Neural cell (in vitro differentiated cells): ENCODE data around the gene CYSRT1. TPM values are rescaled to one million over a fixed set of nuclear protein-coding genes. Genes with fewer than 3 reads are reported as not detected.

Experiments used
- H2AFZ ChIP-seq: fragments of 200-600, 300-800 bp; sonication (generic), shearing (Covaris generic); 2 replicates; pipeline ENCODE4 v1.6.0; 2014; ENCODE audit warnings: low read depth, mild to moderate bottlenecking, antibody characterized with exemption, low read length, moderate library complexity
- H3F3A ChIP-seq: fragments of 200-600 bp; shearing (Covaris generic); 2 replicates; pipeline ENCODE4 v1.6.1; 2016; ENCODE audit warnings: mild to moderate bottlenecking, moderate library complexity, mixed read lengths, antibody characterized with exemption, low read length; ENCODE audit not compliant: insufficient read depth, poor library complexity, severe bottlenecking
- H3K27ac ChIP-seq: fragments of 200-600, 300-800 bp; sonication (generic), shearing (Covaris generic); 2 replicates; pipeline ENCODE4 v1.5.1; 2014; ENCODE audit warnings: mild to moderate bottlenecking, low read length, moderate library complexity
- H3K27me3 ChIP-seq: fragments of 300-800, 200-600 bp; sonication (generic), shearing (Covaris generic); 2 replicates; pipeline ENCODE4 v1.6.0; 2014; ENCODE audit warnings: mild to moderate bottlenecking, low read depth, low read length, moderate library complexity; ENCODE audit not compliant: insufficient read depth
- H3K36me3 ChIP-seq: fragments of 300-800, 200-600 bp; sonication (generic), shearing (Covaris generic); 2 replicates; pipeline ENCODE4 v1.5.1; 2014; ENCODE audit warnings: mild to moderate bottlenecking, antibody characterized with exemption, low read length, moderate library complexity; ENCODE audit not compliant: insufficient read depth
- H3K4me2 ChIP-seq: fragments of 300-800, 200-600 bp; sonication (generic), shearing (Covaris generic); 2 replicates; pipeline ENCODE4 v1.6.0; 2014; ENCODE audit warnings: mild to moderate bottlenecking, low read length
- H3K4me3 ChIP-seq: fragments of 300-800, 200-600 bp; sonication (generic), shearing (Covaris generic); 2 replicates; pipeline ENCODE4 v1.5.1; 2014; ENCODE audit warnings: mild to moderate bottlenecking, low read length, moderate library complexity
- H3K79me2 ChIP-seq: fragments of 200-600 bp; shearing (Covaris generic); replicated peaks from 2 replicates; pipeline ENCODE4 v1.6.0; 2014; ENCODE audit warnings: mild to moderate bottlenecking, low read length, moderate library complexity; ENCODE audit not compliant: insufficient read depth
- H3K9ac ChIP-seq: fragments of 300-800, 200-600 bp; sonication (generic), shearing (Covaris generic); 2 replicates; pipeline ENCODE4 v1.6.1; 2016; ENCODE audit warnings: mild to moderate bottlenecking, low read length, mixed read lengths
- H3K9me2 ChIP-seq: fragments of 200-600 bp; shearing (Covaris generic); 2 replicates; pipeline ENCODE4 v1.6.1; 2016; ENCODE audit warnings: mild to moderate bottlenecking, low read length, mixed read lengths; ENCODE audit not compliant: insufficient read depth
- H3K9me3 ChIP-seq: fragments of 200-600, 300-800 bp; sonication (generic), shearing (Covaris generic); 2 replicates; pipeline ENCODE4 v1.6.1; 2016; ENCODE audit warnings: mild to moderate bottlenecking, mixed run types, low read length, moderate library complexity, mixed read lengths
- H4K20me1 ChIP-seq: fragments of 200-600 bp; shearing (Covaris generic); 2 replicates; pipeline ENCODE4 v1.6.1; 2016; ENCODE audit warnings: mild to moderate bottlenecking, mixed run types; ENCODE audit not compliant: insufficient read depth
- EP300 ChIP-seq: fragments of 450-650 bp; conservative IDR thresholded peaks from 2 replicates; pipeline ENCODE4 v1.6.1; 2014; ENCODE audit warnings: antibody characterized with exemption, mild to moderate bottlenecking, moderate library complexity; ENCODE audit not compliant: poor library complexity, severe bottlenecking
- EZH2 ChIP-seq: fragments of 200-600, 300-800 bp; shearing (Covaris generic), sonication (generic); IDR thresholded peaks from 2 replicates; pipeline ENCODE4 v1.6.1; 2014; ENCODE audit warnings: antibody characterized with exemption, low read length, borderline replicate concordance, mild to moderate bottlenecking; ENCODE audit not compliant: insufficient read depth, poor library complexity, severe bottlenecking
- MXI1 ChIP-seq: fragments of 450-650 bp; conservative IDR thresholded peaks from 2 replicates; pipeline ENCODE4 v1.6.1; 2014; ENCODE audit warnings: antibody characterized with exemption, mild to moderate bottlenecking; ENCODE audit not compliant: poor library complexity, severe bottlenecking
- POLR2AphosphoS5 ChIP-seq: IDR thresholded peaks from 2 replicates; pipeline ENCODE4 v1.6.1; 2012
- RAD21 ChIP-seq: fragments of 450-650 bp; conservative IDR thresholded peaks from 2 replicates; pipeline ENCODE4 v1.6.1; 2014; ENCODE audit warnings: antibody characterized with exemption, mild to moderate bottlenecking, moderate library complexity
- SMC3 ChIP-seq: fragments of 450-650 bp; conservative IDR thresholded peaks from 2 replicates; pipeline ENCODE4 v1.6.1; 2014; ENCODE audit warnings: antibody characterized with exemption, mild to moderate bottlenecking, moderate library complexity; ENCODE audit not compliant: poor library complexity
- TAF1 ChIP-seq: IDR thresholded peaks from 2 replicates; pipeline ENCODE4 v1.6.1; 2012; ENCODE audit warnings: low read depth
- polyA plus RNA-seq: library from polyadenylated mRNA; depleted of rRNA; stranded (reverse); fragments of >200 nt; gene quantifications from 2 replicates; pipeline ENCODE4 v1.2.3, GENCODE V29; 2014
- TF ChIP-seq, protein P1 (sequence below): IDR thresholded peaks from 2 replicates; pipeline ENCODE4 v1.6.1; 2012; ENCODE audit warnings: borderline replicate concordance
- TF ChIP-seq, protein P2 (sequence below): fragments of 450-650 bp; IDR thresholded peaks from 2 replicates; pipeline ENCODE4 v1.5.1; 2014; ENCODE audit warnings: antibody characterized with exemption, mild to moderate bottlenecking, moderate library complexity; ENCODE audit not compliant: poor library complexity, severe bottlenecking

The CYSRT1 gene
- polyA plus RNA-seq, 1 donor from 2014 or later: 3.3 TPM

DNA sequence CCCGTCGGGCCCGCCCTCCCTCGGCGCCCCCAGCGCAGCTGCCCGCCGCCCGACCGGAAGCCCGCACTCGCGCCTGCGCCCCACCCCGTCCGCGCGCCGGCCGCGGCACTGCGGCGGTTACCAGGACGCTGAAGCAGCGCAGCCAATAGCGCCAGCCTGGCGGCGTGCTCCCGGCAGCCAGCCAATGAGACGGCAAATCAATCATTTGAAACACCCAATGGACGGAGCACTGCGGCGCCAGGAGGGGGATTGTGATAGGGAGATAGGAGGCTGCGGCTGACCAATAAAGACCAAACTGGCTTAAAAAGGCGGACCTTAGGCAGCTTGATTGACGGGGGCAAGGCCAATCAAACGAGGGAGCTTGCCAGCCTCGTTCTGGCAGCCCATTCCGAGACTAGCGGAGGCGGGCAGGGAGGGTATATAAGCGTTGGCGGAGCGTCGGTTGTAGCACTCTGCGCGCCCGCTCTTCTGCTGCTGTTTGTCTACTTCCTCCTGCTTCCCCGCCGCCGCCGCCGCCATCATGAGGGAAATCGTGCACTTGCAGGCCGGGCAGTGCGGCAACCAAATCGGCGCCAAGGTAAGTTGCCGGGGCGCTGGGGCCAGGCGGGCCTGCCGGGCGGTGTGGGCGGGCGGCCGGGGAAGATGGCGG lies 16.0 kb downstream of the CYSRT1 start, which contains the start of gene TUBB4B:
TUBB4B (plus strand) TSS at position 447 of the 649 bp plus-strand sequence; CDS start at position 521, 74 bp downstream.
- peak within 1 kb of the TSS; percentile 89 for H3K27ac ChIP-seq
- H2AFZ ChIP-seq: peak within 1 kb of the TSS; percentile 80
- H3K79me2 ChIP-seq: peaks cover 14% of the 10 kb centered on the region
- no peaks in the 10 kb centered on the region for H3K9me2 ChIP-seq
- peak within 1 kb of the TSS; percentile 96 for H3K4me3 ChIP-seq
- no peaks in the 10 kb centered on the region for H3F3A ChIP-seq
- no peaks in the 10 kb centered on the region for H3K36me3 ChIP-seq
- no peaks in the 10 kb centered on the region for H4K20me1 ChIP-seq
- peak within 1 kb of the TSS; percentile 78 for H3K4me2 ChIP-seq
- no peaks in the 10 kb centered on the region for H3K27me3 ChIP-seq
- H3K9me3 ChIP-seq: no peaks in the 10 kb centered on the region
- peak; percentile 99 for TF ChIP-seq TAF1
- TF ChIP-seq, protein P1, sequence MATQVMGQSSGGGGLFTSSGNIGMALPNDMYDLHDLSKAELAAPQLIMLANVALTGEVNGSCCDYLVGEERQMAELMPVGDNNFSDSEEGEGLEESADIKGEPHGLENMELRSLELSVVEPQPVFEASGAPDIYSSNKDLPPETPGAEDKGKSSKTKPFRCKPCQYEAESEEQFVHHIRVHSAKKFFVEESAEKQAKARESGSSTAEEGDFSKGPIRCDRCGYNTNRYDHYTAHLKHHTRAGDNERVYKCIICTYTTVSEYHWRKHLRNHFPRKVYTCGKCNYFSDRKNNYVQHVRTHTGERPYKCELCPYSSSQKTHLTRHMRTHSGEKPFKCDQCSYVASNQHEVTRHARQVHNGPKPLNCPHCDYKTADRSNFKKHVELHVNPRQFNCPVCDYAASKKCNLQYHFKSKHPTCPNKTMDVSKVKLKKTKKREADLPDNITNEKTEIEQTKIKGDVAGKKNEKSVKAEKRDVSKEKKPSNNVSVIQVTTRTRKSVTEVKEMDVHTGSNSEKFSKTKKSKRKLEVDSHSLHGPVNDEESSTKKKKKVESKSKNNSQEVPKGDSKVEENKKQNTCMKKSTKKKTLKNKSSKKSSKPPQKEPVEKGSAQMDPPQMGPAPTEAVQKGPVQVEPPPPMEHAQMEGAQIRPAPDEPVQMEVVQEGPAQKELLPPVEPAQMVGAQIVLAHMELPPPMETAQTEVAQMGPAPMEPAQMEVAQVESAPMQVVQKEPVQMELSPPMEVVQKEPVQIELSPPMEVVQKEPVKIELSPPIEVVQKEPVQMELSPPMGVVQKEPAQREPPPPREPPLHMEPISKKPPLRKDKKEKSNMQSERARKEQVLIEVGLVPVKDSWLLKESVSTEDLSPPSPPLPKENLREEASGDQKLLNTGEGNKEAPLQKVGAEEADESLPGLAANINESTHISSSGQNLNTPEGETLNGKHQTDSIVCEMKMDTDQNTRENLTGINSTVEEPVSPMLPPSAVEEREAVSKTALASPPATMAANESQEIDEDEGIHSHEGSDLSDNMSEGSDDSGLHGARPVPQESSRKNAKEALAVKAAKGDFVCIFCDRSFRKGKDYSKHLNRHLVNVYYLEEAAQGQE: peak; percentile 99
- TF ChIP-seq POLR2AphosphoS5: peak; percentile 100
- no peak for TF ChIP-seq EP300
- peak; percentile 38 for TF ChIP-seq MXI1
- peak within 1 kb of the TSS; percentile 90 for H3K9ac ChIP-seq

DNA sequence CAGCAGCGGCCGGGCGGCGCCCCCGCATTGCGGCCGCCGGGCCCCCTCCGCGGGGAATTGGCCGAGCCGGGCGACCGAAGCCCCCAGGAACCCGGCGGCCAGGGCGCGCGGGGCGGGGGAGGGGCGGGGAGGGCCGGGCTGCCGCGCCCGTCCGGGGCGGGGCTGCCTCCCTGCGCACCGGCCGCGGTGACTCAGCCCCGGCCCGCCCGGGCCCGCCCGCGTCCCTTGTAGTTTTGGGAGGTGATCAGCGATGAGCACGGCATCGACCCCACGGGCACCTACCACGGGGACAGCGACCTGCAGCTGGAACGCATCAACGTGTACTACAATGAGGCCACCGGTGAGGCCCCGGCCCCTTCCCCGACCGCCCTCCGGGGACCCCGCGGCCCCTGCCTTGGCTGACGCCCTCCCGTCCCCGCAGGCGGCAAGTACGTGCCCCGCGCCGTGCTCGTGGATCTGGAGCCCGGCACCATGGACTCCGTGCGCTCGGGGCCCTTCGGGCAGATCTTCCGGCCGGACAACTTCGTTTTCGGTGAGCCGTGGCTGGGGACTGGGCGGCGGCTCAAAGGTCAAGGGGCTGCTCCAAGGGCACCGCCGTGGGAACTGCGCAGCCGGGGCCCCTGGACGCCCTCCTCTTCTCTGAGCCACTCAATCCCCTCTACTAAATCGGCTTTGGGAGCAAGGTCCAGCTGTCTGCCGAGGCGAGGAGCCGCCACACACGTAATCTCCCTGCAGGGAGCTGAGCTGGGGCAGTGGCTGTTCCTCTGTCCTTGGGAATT lies 16.7 kb downstream of the CYSRT1 start:
- Histone ChIP-seq H3K36me3 (no peaks in the 10 kb centered on the region), H3K9ac (peak overlapping the region; percentile 66), H3K9me2 (no peaks in the 10 kb centered on the region), H3K4me3 (peak overlapping the region; percentile 92), H3K27ac (no peak overlapping the region), H2AFZ (no peak overlapping the region), H3F3A (no peaks in the 10 kb centered on the region), H3K79me2 (peaks cover 14% of the 10 kb centered on the region), H3K27me3 (no peaks in the 10 kb centered on the region), H4K20me1 (no peaks in the 10 kb centered on the region), H3K9me3 (no peaks in the 10 kb centered on the region), H3K4me2 (peak overlapping the region; percentile 78)
- no peak for TF ChIP-seq EP300
- TF ChIP-seq EZH2: no peak
- no peak for TF ChIP-seq TAF1
- no peak for TF ChIP-seq POLR2AphosphoS5
- no peak for TF ChIP-seq SMC3
- no peak for TF ChIP-seq RAD21
- TF ChIP-seq, protein P2, sequence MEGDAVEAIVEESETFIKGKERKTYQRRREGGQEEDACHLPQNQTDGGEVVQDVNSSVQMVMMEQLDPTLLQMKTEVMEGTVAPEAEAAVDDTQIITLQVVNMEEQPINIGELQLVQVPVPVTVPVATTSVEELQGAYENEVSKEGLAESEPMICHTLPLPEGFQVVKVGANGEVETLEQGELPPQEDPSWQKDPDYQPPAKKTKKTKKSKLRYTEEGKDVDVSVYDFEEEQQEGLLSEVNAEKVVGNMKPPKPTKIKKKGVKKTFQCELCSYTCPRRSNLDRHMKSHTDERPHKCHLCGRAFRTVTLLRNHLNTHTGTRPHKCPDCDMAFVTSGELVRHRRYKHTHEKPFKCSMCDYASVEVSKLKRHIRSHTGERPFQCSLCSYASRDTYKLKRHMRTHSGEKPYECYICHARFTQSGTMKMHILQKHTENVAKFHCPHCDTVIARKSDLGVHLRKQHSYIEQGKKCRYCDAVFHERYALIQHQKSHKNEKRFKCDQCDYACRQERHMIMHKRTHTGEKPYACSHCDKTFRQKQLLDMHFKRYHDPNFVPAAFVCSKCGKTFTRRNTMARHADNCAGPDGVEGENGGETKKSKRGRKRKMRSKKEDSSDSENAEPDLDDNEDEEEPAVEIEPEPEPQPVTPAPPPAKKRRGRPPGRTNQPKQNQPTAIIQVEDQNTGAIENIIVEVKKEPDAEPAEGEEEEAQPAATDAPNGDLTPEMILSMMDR: no peak
- TF ChIP-seq, protein P1: no peak
- no peak for TF ChIP-seq MXI1
